GM12878 (cell line): Measurements from ENCODE around the gene SLC6A1. TPM values are rescaled to one million over a fixed set of nuclear protein-coding genes. Genes with fewer than 3 reads are reported as not detected.

ENCODE experiments used
- ATAC-seq: fragments of 200-7000 bp; cut with Tn5 transposase; 3 replicates; pipeline ENCODE4 v1.9.1; 2020; ENCODE audit warnings: mild to moderate bottlenecking, moderate library complexity
- BruUV-seq: library from RNA; stranded (reverse); fragments of 400-500 nt; replicated peaks from 2 replicates; lab custom pipeline; 2021; lab: Mats Ljungman, UMichigan
- CTCF ChIA-PET: fragments of 300-600 bp; sonication (Branson Sonifier 250); formaldehyde crosslinking; extraction: SDS; loops from one replicate; lab custom pipeline; 2021; ENCODE audit warnings: inconsistent platforms; lab: Yijun Ruan, JAX
- POLR2A ChIA-PET: fragments of 350-600 bp; formaldehyde crosslinking; extraction: SDS; loops from one replicate; lab custom pipeline; 2021; ENCODE audit warnings: inconsistent platforms; lab: Charles Lee
- RAD21 ChIA-PET: fragments of 300-600 bp; sonication (Branson Sonifier 250); formaldehyde crosslinking; loops from one replicate; lab custom pipeline; 2023; ENCODE audit warnings: antibody characterized with exemption; ENCODE audit not compliant: unreplicated experiment; lab: Charles Lee
- SMC1A ChIA-PET: fragments of 300-600 bp; sonication (Branson Sonifier 250); formaldehyde crosslinking; loops from one replicate; lab custom pipeline; 2023; ENCODE audit not compliant: unreplicated experiment, uncharacterized antibody; lab: Charles Lee
- DNase-seq: peaks from one replicate; pipeline ENCODE4 v3.0.0-alpha.2; 2011; ENCODE audit warnings: low read depth, low spot score
- FAIRE-seq: peaks from 3 replicates; lab custom pipeline; 2011; peaks lifted over from hg19 to GRCh38; lab: Jason Lieb, UNC
- H2AFZ ChIP-seq: 2 replicates; pipeline ENCODE4 v1.6.0; 2011; ENCODE audit warnings: low read depth, low read length, control low read depth; ENCODE audit not compliant: control insufficient read depth
- H3K27ac ChIP-seq: 2 replicates; pipeline ENCODE4 v1.5.1; 2011; ENCODE audit warnings: control low read depth; ENCODE audit not compliant: control insufficient read depth, insufficient read depth
- H3K27me3 ChIP-seq, 2 experiments: replicated peaks in 1 of 2; 2 replicates each; pipeline versions ENCODE4 v1.6.0 to v1.6.1; 2011; ENCODE audit warnings: low read length in 1 of 2; ENCODE audit not compliant: control insufficient read depth in 2 of 2, insufficient read depth in 2 of 2
- H3K36me3 ChIP-seq, 2 experiments: 2 replicates each; pipeline ENCODE4 v1.5.1; 2011; ENCODE audit warnings: low read length in 1 of 2; ENCODE audit not compliant: control insufficient read depth in 2 of 2, insufficient read depth in 2 of 2
- H3K4me1 ChIP-seq: 2 replicates; pipeline ENCODE4 v1.6.1; 2011; ENCODE audit warnings: mild to moderate bottlenecking, low read length, moderate library complexity, mixed read lengths; ENCODE audit not compliant: control insufficient read depth, insufficient read depth
- H3K4me2 ChIP-seq: 2 replicates; pipeline ENCODE4 v1.6.0; 2011; ENCODE audit warnings: control low read depth; ENCODE audit not compliant: control insufficient read depth, insufficient read depth
- H3K4me3 ChIP-seq: fragments of 200-600 bp; sonication (generic); 2 replicates; pipeline ENCODE4 v1.5.1; 2016
- H3K79me2 ChIP-seq: 2 replicates; pipeline ENCODE4 v1.6.0; 2011; ENCODE audit warnings: low read length; ENCODE audit not compliant: control insufficient read depth, insufficient read depth
- H3K9ac ChIP-seq: 2 replicates; pipeline ENCODE4 v1.8.0; 2011; ENCODE audit warnings: low read length, control low read depth, mixed read lengths; ENCODE audit not compliant: control insufficient read depth, insufficient read depth
- H3K9me3 ChIP-seq: replicated peaks from 3 replicates; pipeline ENCODE4 v1.5.1; 2011; ENCODE audit warnings: mild to moderate bottlenecking, low read length; ENCODE audit not compliant: control insufficient read depth, insufficient read depth
- H4K20me1 ChIP-seq: 2 replicates; pipeline ENCODE4 v1.6.0; 2011; ENCODE audit not compliant: control insufficient read depth, insufficient read depth
- BACH1 ChIP-seq: fragments of 450-650 bp; IDR thresholded peaks from 2 replicates; pipeline ENCODE4 v1.6.1; 2017; ENCODE audit warnings: mild to moderate bottlenecking, borderline replicate concordance
- CEBPB ChIP-seq, 2 experiments: fragments of 150-350 bp in 1 of 2; IDR thresholded peaks; 2 replicates each; pipeline ENCODE4 v1.6.1; 2012 to 2014; ENCODE audit warnings: low read depth in 2 of 2, low read length in 2 of 2, borderline replicate concordance in 1 of 2, inconsistent platforms in 1 of 2
- CREB1 ChIP-seq: IDR thresholded peaks from 2 replicates; pipeline ENCODE4 v1.6.1; 2012; ENCODE audit warnings: low read depth, mild to moderate bottlenecking, inconsistent platforms
- ETV6 ChIP-seq, 2 experiments: fragments of 450-650 bp in 1 of 2; IDR thresholded peaks in 1 of 2; conservative IDR thresholded peaks in 1 of 2; 2 replicates each; pipeline ENCODE4 v1.6.1; 2014; ENCODE audit warnings: antibody characterized with exemption in 1 of 2, borderline replicate concordance in 1 of 2, low read depth in 1 of 2, mild to moderate bottlenecking in 1 of 2, moderate library complexity in 1 of 2
- IRF4 ChIP-seq: IDR thresholded peaks from 2 replicates; pipeline ENCODE4 v1.6.1; 2011; ENCODE audit warnings: low read depth, low read length
- KAT2A ChIP-seq: conservative IDR thresholded peaks from 2 replicates; pipeline ENCODE4 v1.6.1; 2011; ENCODE audit warnings: low read depth, low read length; ENCODE audit not compliant: control insufficient read depth
- MYC ChIP-seq: IDR thresholded peaks from 2 replicates; pipeline ENCODE4 v1.6.1; 2011; ENCODE audit warnings: mild to moderate bottlenecking, low read length, moderate library complexity, inconsistent platforms; ENCODE audit not compliant: insufficient read depth, insufficient replicate concordance, insufficient read length, severe bottlenecking
- NBN ChIP-seq: fragments of 450-650 bp; IDR thresholded peaks from 2 replicates; pipeline ENCODE4 v1.6.1; 2016
- NR2C1 ChIP-seq: fragments of 450-650 bp; IDR thresholded peaks from 2 replicates; pipeline ENCODE4 v1.6.1; 2017; ENCODE audit warnings: antibody characterized with exemption, mild to moderate bottlenecking, moderate library complexity
- NR2C2 ChIP-seq: IDR thresholded peaks from 2 replicates; pipeline ENCODE4 v1.6.1; 2011; ENCODE audit warnings: borderline replicate concordance, low read depth; ENCODE audit not compliant: control insufficient read depth, insufficient read length
- PBX3 ChIP-seq: IDR thresholded peaks from 2 replicates; pipeline ENCODE4 v1.6.1; 2011; ENCODE audit warnings: mild to moderate bottlenecking, low read depth, low read length, moderate library complexity; ENCODE audit not compliant: insufficient replicate concordance
- PML ChIP-seq: IDR thresholded peaks from 2 replicates; pipeline ENCODE4 v1.6.1; 2012; ENCODE audit warnings: low read length, inconsistent platforms
- RAD51 ChIP-seq: fragments of 450-650 bp; IDR thresholded peaks from 2 replicates; pipeline ENCODE4 v1.6.1; 2016; ENCODE audit warnings: moderate library complexity, mild to moderate bottlenecking, inconsistent platforms
- RB1 ChIP-seq: fragments of 450-650 bp; formaldehyde crosslinking; IDR thresholded peaks from 2 replicates; pipeline ENCODE4 v1.6.1; 2017; ENCODE audit warnings: mild to moderate bottlenecking, borderline replicate concordance
- SPI1 ChIP-seq: IDR thresholded peaks from 2 replicates; pipeline ENCODE4 v1.6.1; 2011; ENCODE audit warnings: low read depth, mild to moderate bottlenecking, low read length, moderate library complexity, borderline replicate concordance; ENCODE audit not compliant: insufficient read depth
- ZBTB4 ChIP-seq: fragments of 450-650 bp; formaldehyde crosslinking; IDR thresholded peaks from 2 replicates; pipeline ENCODE4 v1.4.0; 2022; ENCODE audit warnings: mild to moderate bottlenecking, moderate library complexity
- ZNF207 ChIP-seq: fragments of 450-650 bp; IDR thresholded peaks from 2 replicates; pipeline ENCODE4 v1.6.1; 2014; ENCODE audit warnings: antibody characterized with exemption, mild to moderate bottlenecking, borderline replicate concordance
- ZZZ3 ChIP-seq: IDR thresholded peaks from 2 replicates; pipeline ENCODE4 v1.6.1; 2011; ENCODE audit warnings: low read depth; ENCODE audit not compliant: control insufficient read depth, insufficient read length
- WGBS: methylation state at CpG from one replicate; pipeline ENCODE4 v1.1.6; 2016; ENCODE audit warnings: low lambda C conversion rate; ENCODE audit not compliant: insufficient replicate concordance, insufficient coverage; ENCODE audit errors: missing lambda C conversion rate; 5-methylcytosine and 5-hydroxymethylcytosine counted together
- in situ Hi-C: fragments of 300-500 bp; cut with MboI; formaldehyde crosslinking; loops from 9 replicates; pipeline ENCODE4 v1.14.3; 2018; ENCODE audit warnings: mixed read lengths
- intact Hi-C: fragments of 100-400 bp; cut with micrococcal nuclease; formaldehyde crosslinking; loops from one replicate; pipeline ENCODE4 v1.14.2; 2022; ENCODE audit not compliant: unreplicated experiment
- polyA plus RNA-seq, 11 experiments: library from polyadenylated mRNA; depleted of rRNA in 4 of 11; unstranded in 6 of 11; stranded (reverse) in 5 of 11; fragments of >200 nt; fragmentation: Nextera tagmentation in 4 of 11; fragmentation: Illumina TruSeq in 1 of 11; extraction: Ambion mirVana in 4 of 11; extraction: Trizol in 1 of 11; gene quantifications; 1 replicate in 1 of 11; 2 replicates in 10 of 11; pipeline versions ENCODE4 v1.2.1 to v1.2.3, GENCODE V29; 2011 to 2016; ENCODE audit warnings: inconsistent platforms in 2 of 11, missing spikeins in 2 of 11, low read depth in 1 of 11
- total RNA-seq, 4 experiments: library from RNA; depleted of rRNA in 3 of 4; stranded (reverse); fragments of >200 nt in 3 of 4; fragmentation: Illumina TruSeq in 1 of 4; extraction: Trizol in 1 of 4; gene quantifications; 2 replicates each; pipeline versions ENCODE4 v1.2.1 to v1.2.3, GENCODE V29; 2013 to 2021
- TF ChIP-seq, protein P1 (sequence below): IDR thresholded peaks from 2 replicates; pipeline ENCODE4 v1.6.1; 2011; ENCODE audit warnings: borderline replicate concordance, low read depth, mild to moderate bottlenecking, moderate library complexity, mixed read lengths, low read length; ENCODE audit not compliant: insufficient read depth; ENCODE audit errors: extremely low read length

Gene SLC6A1
- total and polyA plus RNA-seq, 10 of the 15 experiments (the other 5 are each of a cell fraction or from before 2014, with no cell fraction given): not detected

- no peak for FAIRE-seq
- RAD21 ChIA-PET: no interaction called here
- 18% methylated on average over 10 of the region's 10 CpGs for WGBS
These were observed 92.7 kb downstream of the SLC6A1 start for GRCh38 chr3:11085093-11085840.

More at GRCh38 chr3:11085093-11085840, 92.7 kb downstream of the SLC6A1 start:
- SMC1A ChIA-PET: no interaction called here
- no peak overlapping the region for H3K27ac ChIP-seq
- no peaks in the 10 kb centered on the region for H3K79me2 ChIP-seq
- TF ChIP-seq NR2C1 (no peak), PBX3 (no peak), ZBTB4 (CRISPR knock-in tag) (no peak), NR2C2 (no peak), BACH1 (no peak), CREB1 (no peak), IRF4 (no peak), SPI1 (no peak), RB1 (no peak), RAD51 (no peak), ETV6 (conservative IDR thresholded peaks at IDR 0.05 in 1 of 2, IDR thresholded peaks at IDR 0.05 in 1 of 2; ENCODE audit: borderline replicate concordance in 1 of 2, low read depth in 1 of 2) (no peak), ZNF207 (no peak), KAT2A (no peak), ZZZ3 (no peak), CEBPB (IDR thresholded peaks at IDR 0.05; ENCODE audit: borderline replicate concordance in 1 of 2, low read depth in 2 of 2, low read length in 2 of 2) (no peak), PML (no peak), MYC (no peak), NBN (no peak)
- TF ChIP-seq, protein P1, sequence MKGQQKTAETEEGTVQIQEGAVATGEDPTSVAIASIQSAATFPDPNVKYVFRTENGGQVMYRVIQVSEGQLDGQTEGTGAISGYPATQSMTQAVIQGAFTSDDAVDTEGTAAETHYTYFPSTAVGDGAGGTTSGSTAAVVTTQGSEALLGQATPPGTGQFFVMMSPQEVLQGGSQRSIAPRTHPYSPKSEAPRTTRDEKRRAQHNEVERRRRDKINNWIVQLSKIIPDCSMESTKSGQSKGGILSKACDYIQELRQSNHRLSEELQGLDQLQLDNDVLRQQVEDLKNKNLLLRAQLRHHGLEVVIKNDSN: no peak
- intact Hi-C loops: no loop called here
- DNase-seq: no peak
- peaks cover 0 to 3% of the 10 kb centered on the region in 2 experiments; a peak in 2 of 4 replicates for H3K27me3 ChIP-seq
- no peaks in the 10 kb centered on the region for H3K36me3 ChIP-seq
- no TSS peak for BruUV-seq
- no peak overlapping the region for H3K4me3 ChIP-seq
- H3K9me3 ChIP-seq: no peaks in the 10 kb centered on the region
- no peak for ATAC-seq
- no peaks in the 10 kb centered on the region for H4K20me1 ChIP-seq
- CTCF ChIA-PET: no interaction called here
- H3K9ac ChIP-seq: no peak overlapping the region
- H2AFZ ChIP-seq: no peak overlapping the region
- no peaks in the 10 kb centered on the region for H3K4me1 ChIP-seq
- H3K4me2 ChIP-seq: no peak overlapping the region
- POLR2A ChIA-PET: interaction anchor here (0.6 kb wide), 1 partner anchor 64 kb away, joined by 4 read pairs; no protein-coding TSS in a partner anchor
- in situ Hi-C loops: no loop called here
